HG03045 (cell line): Measurements from ENCODE around the gene REXO4.
A peak's percentile ranks its signal among the peaks of the same experiment; 100 is the strongest.

Experiments used
- ATAC-seq: cut with Tn5 transposase; IDR thresholded peaks from one replicate; pipeline ENCODE4 v1.9.1; 2021; ENCODE audit warnings: mild to moderate bottlenecking, moderate library complexity; ENCODE audit not compliant: unreplicated experiment

REXO4 gene

DNA sequence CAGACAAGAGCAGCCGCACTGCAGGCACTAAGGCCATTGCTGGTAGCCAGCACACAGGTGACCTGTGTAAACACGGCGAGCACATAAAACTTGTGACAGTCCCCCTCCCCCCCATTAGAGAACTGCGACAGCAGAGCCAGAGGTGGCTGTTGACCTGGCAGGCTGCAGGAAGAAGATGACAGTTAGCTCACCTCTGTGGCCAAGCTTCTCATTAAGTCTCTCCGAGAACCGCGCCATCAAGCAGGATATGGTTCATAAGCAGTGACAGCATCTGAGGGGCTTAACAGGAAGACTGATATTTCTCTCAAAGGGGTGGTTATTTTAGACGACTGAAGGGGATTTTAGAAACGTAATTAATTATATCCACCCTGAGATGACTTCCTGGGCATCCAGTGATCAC is 47.1 kb downstream of the REXO4 start:
- ATAC-seq, result no peak

DNA sequence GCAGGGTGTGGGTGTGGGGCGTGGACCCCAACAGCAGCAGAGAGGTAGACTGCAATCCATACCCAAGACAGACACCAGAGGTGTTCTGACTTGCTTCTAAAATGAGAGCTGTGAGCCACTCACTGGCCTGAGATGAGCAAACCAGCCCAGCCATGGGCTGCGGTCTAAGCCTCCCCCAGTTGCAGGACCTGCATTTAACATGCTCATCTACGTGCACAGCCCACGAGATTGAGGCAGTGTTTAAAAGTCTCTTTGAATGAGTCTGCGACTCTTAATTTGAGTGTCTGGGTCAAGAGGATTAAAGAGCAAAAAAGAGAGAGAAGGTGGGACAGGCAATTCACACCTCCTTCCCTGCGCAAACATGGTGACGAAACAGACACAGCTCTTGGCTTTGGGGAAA is 47.9 kb downstream of the REXO4 start:
- ATAC-seq, result no peak

DNA sequence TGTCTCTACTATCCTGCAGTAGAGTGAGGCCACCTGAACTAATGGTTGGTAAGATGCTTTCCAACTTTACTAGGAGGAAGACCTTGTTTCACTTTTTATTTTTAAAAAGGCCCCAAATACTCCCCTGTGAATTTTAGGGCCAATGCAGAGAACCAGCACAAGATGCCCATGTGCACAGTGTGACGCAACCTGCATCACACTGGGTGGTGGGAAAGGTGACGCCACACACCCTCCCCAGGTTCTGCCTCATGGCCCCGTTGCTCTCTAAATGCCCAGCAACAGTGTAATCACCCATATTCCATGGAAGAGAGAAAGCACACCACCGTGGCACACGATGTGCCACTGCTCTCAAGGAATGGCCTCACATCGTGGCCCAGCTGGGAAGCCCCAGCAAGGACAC is 48.4 kb downstream of the REXO4 start:
- ATAC-seq, result no peak

DNA sequence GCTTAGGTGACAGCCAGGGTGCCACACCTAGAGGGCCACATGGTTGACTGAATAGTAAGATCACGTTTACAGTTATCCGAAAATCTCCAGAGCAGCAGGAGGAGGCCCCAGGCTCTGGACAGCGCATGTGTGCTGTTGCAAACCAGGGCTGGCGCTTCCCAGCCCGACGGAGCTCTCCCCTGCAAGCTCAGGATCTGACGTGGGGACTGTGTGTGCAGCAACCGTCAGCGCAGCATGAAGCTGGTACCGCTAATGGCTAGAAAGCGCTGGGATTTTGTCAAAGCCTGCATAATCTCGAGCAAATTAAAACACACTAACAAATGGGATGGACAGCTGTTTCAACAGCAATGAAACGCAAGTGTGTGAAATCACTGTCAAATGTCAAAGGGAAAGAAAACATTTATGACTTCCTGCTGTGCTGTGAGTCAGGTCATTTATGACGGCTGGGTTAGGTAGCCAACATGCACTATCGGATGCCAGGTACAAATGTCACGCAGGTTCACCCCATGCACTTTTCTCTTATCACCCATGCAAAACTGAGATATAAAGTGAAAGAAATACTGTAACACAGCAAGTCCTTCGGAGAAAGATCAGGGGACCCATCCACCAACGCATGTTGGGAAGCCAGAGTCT is 49.4 kb downstream of the REXO4 start:
- no peak for ATAC-seq

DNA sequence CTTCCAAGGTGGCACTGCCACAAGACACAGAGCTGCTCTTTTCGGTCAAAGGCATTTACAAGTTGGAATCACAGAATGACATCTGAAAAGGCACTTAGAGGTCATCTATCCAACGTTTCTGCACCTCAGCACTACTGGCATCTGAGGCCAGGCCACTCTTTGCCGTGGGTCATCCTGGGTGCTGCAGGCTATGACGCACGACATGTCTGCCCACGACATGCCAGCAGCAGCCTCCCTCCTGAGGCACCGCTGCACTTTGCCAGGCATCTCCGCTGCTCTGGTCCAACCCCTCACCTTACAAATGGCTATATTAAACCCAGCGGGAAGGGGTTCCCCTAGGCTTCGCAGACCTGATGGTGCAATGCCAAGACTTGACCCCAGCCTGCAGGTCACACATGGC is 50.0 kb downstream of the REXO4 start:
- no peak for ATAC-seq

DNA sequence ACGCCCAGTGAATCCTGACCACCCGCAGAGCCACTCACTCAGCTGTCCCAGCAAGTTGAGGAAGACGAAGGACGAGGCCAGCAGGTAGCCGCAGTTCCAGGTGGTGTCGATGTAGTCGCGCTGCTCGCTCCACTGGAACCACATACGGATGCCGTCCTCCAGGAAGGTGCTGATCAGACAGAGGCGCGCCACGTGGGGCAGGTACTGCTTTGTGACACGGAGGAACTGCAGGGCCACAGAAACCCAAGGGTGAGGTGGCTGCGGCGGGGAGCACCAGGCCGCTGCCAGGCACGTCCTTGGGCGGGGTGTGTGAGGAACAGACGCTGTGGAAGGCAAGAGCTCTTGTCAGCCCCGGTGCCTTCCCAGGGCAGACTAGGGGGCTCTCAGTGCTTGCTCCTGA is 50.6 kb downstream of the REXO4 start:
- no peak for ATAC-seq

DNA sequence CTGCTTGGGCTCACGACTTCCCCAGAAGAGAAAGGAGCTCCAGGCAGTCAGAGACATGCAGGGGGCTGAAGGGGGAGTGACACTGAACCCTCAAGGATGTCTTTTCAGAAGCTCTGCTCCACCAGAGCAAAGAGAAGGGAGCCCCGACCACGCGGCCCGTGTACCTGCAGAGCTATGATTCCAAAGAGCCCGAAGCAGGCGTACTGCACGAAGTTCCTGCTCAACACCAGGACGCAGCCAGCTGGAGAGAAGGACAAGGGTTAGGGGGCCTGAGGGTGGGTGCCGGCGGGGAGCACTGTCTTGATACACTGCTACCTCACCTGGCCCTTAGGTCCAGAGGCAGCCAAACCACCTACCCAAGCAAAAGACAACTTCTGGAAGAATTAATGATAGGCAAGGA is 51.4 kb downstream of the REXO4 start:
- ATAC-seq, result no peak

DNA sequence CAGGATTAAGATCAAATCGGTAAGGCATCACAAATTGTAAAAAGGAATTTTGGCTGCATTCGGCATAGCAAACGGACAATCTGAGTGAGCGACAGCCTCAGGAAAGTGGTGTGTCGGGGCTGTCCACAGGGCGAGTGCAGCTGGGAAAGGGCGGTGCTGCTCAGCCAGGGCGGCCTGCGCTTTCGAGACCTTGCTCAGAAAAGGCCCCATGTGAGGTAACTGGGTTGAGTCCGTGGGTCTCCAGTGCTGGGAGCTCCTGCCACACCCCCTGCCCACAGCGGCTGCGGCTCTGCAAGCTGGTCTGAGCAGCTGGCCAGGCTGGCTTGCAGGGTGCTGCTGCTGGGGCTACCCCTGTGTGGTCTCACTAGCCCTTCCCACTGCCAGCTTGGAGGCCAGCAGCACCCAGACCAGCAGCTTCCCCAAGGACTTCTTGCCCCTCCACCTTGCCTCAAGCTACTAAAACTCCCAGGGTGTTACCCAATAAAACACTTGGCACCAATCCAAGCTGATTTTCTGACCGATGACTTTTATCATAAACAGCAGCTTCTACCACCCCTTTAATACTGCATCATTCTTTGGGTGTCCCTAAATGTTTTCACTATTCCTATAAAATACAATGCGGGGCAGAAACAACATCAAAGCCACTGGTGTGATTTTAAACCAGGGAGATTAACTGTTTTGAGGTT is 55.3 kb downstream of the REXO4 start:
- no peak for ATAC-seq

DNA sequence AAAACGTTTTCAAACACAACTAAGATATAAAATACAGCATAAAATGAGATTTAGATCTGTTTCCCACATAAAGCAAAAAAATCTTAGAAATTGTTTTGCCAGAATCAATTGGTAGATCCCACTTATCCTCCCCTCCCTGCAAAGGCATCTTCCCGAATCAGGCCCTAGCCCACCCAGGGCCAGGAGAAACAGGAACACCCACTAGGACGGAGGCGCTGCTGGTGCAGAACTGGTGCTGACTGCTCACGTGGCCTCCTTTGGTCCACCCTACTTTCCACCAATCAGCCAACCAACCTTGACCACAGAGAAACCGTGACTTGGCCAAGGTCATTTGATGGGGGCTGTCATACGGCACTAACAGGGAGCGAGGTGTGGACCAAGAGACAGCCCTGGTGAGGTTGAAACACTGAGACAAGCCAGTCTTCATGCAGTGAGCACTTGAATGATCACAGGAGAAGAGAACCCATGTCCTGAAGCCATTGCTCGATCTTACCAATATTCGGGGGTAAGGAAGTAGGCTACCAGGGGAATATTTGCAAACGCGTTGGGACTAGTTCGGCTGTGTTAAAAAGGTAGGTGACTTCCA is 56.2 kb downstream of the REXO4 start:
- no peak for ATAC-seq

DNA sequence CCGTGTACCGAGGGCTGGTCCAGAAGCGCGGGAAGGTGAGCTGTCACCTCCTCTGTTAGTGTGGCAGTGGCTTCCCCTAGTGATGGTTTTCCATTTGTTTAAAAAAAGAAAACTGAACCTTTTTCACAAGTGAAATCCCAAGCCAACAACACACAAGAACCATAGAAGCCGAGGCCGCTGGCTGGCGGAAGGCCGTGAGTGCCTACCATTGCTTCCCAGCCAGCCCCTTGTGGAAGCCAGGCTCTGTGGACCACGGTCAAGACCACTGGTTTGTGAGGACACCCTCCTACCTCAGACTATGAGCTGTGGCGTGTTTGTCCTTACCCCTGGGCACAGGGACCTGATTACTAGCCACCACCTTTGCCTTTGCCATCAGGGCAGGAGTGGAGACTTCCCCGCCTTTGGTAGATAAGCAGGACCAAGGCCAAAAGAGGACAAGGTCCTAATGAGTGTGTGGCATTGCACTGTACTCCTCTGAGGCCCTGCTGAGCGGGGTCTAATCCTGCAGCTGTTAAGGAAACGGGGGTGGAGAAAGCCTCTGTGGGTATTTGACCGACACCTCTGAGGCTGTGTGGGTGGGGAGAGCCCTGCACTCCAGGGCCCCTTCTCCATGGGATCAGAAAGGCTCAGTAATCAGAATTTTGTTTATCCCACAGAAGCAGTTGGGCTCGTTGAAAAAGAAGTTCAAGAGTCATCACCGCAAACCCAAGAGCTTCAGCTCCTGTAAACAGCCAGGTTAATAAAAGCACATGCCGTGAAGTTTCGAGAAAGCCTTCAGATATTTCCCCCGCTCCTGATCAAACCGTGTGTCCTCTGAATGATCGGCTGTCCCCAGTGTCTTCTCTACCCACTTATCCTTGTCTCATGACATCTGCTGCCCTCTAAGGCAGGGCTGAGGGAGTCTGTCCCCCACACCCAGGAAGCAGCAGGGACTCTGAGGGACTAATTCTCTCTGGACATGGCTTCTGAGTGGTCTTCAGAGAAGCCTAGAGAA is 57.1 kb downstream of the REXO4 start:
- ATAC-seq, result no peak

DNA sequence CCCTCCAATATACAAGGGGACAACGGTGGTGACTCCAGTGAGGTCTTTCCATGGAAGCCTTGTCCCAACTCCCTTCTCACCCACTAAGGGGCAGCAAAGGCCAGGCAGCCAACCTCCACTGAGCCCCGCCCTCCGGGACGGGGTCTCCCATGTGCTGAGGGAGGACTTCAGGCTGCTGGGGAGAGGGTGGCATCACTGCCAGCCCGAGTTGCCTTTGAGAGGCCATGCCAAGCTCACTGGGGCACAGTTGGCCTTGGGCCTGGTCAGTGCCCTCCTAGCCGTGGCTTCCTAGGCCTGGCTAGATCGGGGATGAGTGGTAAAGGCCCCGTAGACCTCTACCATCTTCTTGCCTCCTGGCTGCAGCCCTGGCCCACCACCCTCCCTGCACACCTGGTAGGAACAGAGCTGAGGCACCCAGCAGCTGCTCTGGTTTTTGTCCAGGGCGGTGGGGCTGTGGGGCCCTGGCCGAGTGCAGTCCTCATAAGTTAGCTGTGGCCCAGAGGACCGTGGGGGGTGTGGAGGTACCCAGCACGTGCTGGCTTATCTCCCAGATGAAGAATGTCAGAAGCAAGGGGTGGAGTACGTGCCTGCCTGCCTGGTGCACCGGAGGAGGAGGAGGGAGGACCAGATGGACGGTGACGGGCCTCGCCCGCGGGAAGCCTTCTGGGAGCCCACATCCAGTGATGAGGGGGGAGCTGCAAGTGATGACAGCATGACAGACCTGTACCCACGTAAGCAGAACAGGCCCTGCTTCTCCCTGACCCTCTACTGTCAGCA is 58.2 kb downstream of the REXO4 start:
- ATAC-seq, result no peak

DNA sequence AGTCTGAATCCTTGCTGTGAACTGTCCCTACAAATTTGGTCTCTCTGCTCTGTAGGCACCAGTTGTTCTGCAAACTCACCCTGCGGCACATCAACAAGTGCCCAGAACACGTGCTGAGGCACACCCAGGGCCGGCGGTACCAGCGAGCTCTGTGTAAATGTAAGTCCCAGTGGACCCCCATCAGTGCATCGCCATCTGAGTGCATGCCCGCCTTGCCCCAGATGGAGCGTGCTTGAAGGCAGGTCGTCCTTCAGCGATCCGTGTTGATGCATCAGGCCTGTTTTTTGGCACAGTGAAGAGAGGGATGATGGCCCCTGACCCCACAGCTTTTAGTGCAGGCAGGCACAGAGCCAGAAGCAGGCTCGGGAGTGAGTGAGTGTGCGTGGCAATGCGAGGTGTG is 60.2 kb downstream of the REXO4 start:
- no peak for ATAC-seq

DNA sequence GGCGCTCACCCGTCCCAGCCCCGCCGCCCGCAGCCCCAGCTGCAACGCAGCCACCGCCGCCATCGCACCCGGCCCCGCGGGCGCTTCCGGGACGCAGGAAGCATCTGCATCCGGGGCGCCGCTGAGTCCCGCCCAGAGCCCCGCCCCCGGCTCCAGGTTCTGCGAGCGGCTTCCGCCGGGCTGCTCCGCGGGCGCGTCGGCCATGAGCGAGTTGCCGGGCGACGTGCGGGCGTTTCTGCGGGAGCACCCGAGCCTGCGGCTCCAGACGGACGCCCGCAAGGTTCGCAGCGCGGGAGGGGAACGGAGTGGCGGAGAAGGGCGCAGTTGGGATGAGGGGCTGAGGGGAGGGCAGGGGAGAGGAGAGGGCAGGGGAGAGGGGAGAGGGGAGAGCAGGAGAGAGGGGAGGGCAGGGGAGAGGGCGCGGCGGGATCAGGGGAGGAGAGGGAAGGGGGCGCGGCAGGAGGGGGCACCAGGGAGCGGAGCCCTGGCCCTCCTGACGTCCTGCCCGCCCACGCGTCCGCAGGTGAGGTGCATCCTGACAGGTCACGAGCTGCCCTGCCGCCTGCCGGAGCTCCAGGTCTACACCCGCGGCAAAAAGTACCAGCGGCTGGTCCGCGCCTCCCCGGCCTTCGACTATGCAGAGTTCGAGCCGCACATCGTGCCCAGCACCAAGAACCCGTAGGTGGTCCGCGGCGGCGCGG is 61.3 kb downstream of the REXO4 start, which contains the start of the genes SURF1 and SURF2:
Gene SURF1, minus strand, starts transcription at position 97 of the 701 bp plus-strand sequence. Its CDS starts 34 bp downstream, at position 63.
Gene SURF2, plus strand, starts transcription at position 160 of the 701 bp plus-strand sequence. Its CDS starts 43 bp downstream, at position 203.
- peak; percentile 57 for ATAC-seq
